GM21367 (cell line): ENCODE results near the gene B4GALT5.

Experiments used
- ATAC-seq: cut with Tn5 transposase; IDR thresholded peaks from one replicate; pipeline ENCODE4 v1.9.1; 2021; ENCODE audit not compliant: unreplicated experiment

Gene B4GALT5

DNA sequence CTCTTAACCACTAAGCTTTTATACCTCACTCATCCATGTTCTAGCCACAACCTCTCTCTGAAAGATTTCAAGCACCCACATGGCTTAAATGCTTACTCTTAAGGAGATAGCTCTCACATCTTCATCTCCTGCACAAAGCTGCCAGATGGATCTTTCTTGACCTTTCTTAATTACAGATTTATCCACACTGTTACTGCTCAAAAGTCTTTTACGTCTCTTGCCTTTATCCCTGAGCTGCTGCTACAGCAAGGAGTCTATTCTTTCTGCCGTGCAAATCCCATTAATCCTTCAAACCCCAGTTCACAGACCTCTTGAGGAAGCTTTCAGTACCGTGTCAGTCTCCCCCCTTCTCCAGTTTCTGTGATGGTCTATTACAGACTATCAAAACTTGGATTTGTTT, 54.6 kb downstream of the B4GALT5 start:
- ATAC-seq = no peak

GRCh38 chr20:49658508-49658907, 55.2 kb downstream of the B4GALT5 start:
- no peak for ATAC-seq

GRCh38 chr20:49657118-49657901, 56.4 kb downstream of the B4GALT5 start:
- ATAC-seq = no peak

DNA sequence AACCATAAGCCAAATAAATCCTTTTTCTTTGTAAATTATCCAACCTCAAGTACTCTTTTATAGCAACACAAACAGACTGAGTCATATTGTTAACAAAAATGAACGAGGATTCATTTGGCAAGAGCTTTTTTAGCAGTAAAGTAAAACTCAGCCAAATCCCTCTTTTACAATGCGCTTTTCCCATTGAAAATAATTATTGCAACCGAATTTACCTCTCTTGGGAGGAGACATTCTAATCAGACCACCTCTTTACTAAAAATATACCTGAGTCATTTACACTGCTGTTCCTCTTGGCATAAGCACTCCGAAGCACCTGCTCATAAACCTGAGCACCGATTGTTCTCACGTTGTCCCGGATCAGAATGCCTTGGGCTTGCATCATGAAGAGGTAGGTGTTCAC, 57.4 kb downstream of the B4GALT5 start:
- no peak for ATAC-seq

GRCh38 chr20:49653925-49654434, 59.7 kb downstream of the B4GALT5 start:
- no peak for ATAC-seq

- no peak for ATAC-seq
Observed at GRCh38 chr20:49649672-49650071, 64.0 kb downstream of the B4GALT5 start.

GRCh38 chr20:49647550-49647949, 66.1 kb downstream of the B4GALT5 start:
- ATAC-seq = no peak

GRCh38 chr20:49646528-49646927, 67.2 kb downstream of the B4GALT5 start:
- no peak for ATAC-seq

- ATAC-seq = no peak
Observed at GRCh38 chr20:49646126-49646525, 67.6 kb downstream of the B4GALT5 start.

DNA sequence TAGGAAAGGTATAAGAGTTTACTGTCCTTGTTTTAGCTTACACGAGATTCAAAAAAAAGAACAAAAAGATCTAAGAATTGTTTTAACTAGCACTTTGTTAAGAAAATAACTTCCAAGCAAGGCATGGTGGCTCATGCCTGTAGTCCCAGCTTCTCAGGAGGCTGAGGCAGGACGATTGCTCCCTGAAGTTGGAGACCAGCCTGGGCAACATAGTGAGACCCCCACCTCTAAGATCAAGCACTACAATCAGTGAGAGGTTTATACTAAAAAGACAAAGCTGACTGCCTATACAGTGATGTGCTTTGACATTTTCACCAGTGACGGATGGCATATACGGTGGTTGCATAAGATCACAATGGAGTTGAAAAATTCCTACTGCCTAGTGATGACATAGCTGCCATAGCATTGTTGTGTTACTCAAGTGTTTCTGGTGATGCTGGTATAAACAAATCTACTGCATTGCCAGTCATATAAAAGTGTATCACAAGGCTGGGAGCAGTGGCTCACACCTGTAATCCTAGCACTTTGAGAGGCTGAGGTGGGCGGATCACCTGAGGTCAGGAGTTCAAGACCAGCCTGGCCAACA, 68.6 kb downstream of the B4GALT5 start:
- no peak for ATAC-seq

GRCh38 chr20:49642816-49643215, 70.9 kb downstream of the B4GALT5 start:
- ATAC-seq = no peak

DNA sequence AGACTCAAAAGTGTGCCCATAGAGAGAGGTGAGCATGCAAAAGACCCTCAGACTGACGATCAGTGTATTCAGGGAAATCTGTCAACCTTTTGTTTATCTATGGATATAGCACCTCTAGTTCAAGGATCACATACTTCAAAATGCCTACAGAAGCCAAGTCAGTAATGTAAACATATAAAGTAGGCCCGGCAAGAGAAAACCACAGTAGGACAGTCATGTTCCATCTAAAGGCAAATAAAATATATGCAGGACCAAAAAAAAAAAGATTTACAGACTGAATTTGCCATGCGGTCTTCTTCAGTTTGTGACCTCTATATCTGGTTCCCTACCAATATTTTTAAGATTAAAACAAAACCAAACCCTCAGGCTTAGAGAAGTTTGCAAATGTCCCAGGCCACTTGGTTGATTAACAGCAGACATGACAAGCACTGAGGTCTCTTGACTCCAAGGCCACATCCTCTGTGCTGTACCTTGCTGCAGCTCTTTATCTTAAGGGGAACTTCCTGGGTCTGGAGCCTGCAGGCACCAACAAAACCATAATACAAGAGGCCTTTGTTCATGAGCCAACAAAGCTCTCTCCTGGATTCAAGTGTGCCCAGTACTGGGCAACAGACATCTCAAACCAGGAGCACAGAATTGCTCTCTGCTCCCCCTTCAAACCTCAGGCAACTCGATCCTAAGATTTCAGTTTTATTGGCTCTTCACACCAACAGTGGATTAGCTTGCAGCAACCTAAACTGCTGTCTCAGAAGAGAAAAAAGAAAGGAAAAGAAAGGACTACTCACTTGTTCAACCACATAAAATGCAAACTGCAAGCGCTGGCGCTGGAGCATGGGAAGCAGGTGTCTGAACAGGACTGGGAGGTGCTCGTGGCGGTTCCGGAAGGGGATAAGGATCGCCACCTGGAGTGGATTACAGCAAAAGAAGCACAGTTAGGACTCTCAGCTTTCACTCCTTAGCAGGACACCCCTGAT, 71.7 kb downstream of the B4GALT5 start:
- ATAC-seq = no peak

- no peak for ATAC-seq
Observed at GRCh38 chr20:49637046-49637637, 76.5 kb downstream of the B4GALT5 start.

- ATAC-seq = no peak
Observed at GRCh38 chr20:49636447-49636846, 77.2 kb downstream of the B4GALT5 start.

GRCh38 chr20:49635866-49636265, 77.8 kb downstream of the B4GALT5 start:
- ATAC-seq = no peak

- ATAC-seq = no peak
Observed at GRCh38 chr20:49635166-49635565, 78.5 kb downstream of the B4GALT5 start.

DNA sequence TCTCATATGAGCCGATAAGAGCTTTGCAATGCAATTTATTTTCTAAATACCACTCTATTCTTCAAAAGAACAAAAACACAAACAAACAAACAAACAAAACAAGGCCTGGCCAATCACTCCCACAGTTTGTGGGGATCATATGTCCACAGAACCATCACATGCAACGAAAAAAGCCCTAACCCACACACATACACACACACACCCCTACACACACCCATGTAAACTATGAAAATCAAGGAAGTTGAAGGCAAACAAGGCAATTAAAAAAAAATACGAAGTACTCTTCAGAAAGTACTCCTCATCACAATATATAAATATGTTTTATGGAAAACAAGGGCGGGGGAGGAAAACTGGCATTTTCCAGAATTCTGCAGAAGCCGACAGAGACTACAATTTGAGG, 79.6 kb downstream of the B4GALT5 start:
- ATAC-seq = no peak

GRCh38 chr20:49633643-49634042, 80.0 kb downstream of the B4GALT5 start:
- no peak for ATAC-seq

DNA sequence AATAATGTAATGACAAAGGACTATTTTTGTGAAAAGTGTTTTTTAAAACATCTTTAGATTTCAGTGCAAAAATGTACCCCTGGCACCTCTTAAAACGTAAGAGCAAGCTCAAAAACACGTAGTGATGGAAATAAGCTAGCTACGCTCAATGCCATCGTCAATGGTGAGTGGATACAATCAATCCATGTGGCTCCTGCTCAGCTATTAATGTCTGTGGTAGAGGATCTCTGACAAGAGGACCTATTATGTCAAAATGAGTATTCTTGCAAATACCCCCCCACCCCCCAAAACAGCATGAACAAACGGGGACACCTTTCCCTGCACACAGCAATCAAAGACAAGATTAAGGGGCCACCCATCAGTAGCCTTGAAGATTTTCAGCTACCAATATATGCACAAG, 80.7 kb downstream of the B4GALT5 start:
- ATAC-seq = no peak

GRCh38 chr20:49631856-49632418, 81.7 kb downstream of the B4GALT5 start:
- ATAC-seq = no peak
